Measurements from ENCODE around the gene ADAMTSL1. TPM values are rescaled to one million over a fixed set of nuclear protein-coding genes. Genes with fewer than 3 reads are reported as not detected.

ADAMTSL1 gene
- total RNA-seq, 6 experiments from 2014 or later = 37.3 to 98.1 (median 90.8) TPM

DNA sequence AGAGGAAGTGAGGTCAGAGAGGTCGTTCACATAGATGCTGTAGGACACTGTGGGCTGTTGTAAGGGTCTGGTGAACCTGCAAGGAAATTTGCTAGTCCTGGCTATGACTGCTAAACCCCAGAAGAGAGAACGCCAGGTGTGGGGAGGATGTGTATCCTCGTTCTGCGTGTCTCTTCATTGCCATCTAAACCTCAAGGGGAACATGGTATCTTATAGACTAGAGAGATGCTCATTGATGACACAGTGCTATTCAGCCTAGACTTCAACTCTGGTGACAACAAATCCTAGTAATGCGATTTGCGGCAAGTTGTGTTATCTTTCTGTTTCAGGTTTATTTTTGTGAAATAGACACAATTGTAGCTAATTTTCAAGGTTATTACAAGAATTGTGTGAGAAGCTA is 140.2 kb downstream of the ADAMTSL1 start:
- H3K27ac Mint-ChIP-seq = no peak overlapping the region
- DNase-seq = no peak
- no peaks in the 10 kb centered on the region for H3K9me3 Mint-ChIP-seq
- TF ChIP-seq CTCF (IDR thresholded peaks at IDR 0.05) = no peak
- no peak overlapping the region for H3K4me3 Mint-ChIP-seq
- H3K27me3 Mint-ChIP-seq (ENCODE audit: insufficient read depth) = no peaks in the 10 kb centered on the region; the same call in none of the 2 replicates
- peaks cover 6% of the 10 kb centered on the region for H3K4me1 Mint-ChIP-seq (ENCODE audit: low read depth)
- peaks cover 20% of the 10 kb centered on the region for H3K36me3 Mint-ChIP-seq (ENCODE audit: low read depth)

- H3K9me3 Mint-ChIP-seq = no peaks in the 10 kb centered on the region
- H3K27ac Mint-ChIP-seq = no peak overlapping the region
- H3K4me1 Mint-ChIP-seq (ENCODE audit: low read depth) = peaks cover 6% of the 10 kb centered on the region
- H3K4me3 Mint-ChIP-seq = no peak overlapping the region
- H3K36me3 Mint-ChIP-seq (ENCODE audit: low read depth) = peaks cover 20% of the 10 kb centered on the region
- no peak for DNase-seq
- no peak for TF ChIP-seq CTCF (IDR thresholded peaks at IDR 0.05)
- H3K27me3 Mint-ChIP-seq (ENCODE audit: insufficient read depth) = no peaks in the 10 kb centered on the region; the same call in none of the 2 replicates
These were observed 140.7 kb downstream of the ADAMTSL1 start for GRCh38 chr9:18614651-18615050.

DNA sequence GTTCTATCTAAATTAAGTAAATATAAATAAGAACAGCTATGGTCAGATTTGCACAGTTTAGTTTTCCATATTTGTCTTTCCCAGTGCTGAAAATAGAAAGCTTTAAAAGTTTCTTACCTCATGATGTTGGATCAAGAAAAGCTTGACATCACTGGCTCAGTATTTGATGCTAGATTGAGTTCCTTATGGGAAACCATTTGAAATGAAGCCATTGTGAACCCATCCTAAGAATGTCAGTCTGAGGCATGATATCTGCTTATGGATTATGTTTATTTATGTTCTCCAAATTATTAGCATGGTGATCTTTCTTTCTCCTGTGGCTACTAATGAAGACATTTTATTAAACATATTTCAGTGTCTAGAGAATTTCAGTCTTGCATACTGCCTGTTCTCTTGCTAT is 143.0 kb downstream of the ADAMTSL1 start:
- DNase-seq = no peak
- Mint-ChIP-seq H3K27me3 (ENCODE audit: insufficient read depth) (peaks cover 2% of the 10 kb centered on the region), H3K27ac (no peak overlapping the region), H3K9me3 (no peaks in the 10 kb centered on the region), H3K36me3 (ENCODE audit: low read depth) (peaks cover 21% of the 10 kb centered on the region), H3K4me1 (ENCODE audit: low read depth) (peaks cover 12% of the 10 kb centered on the region), H3K4me3 (no peak overlapping the region)
- TF ChIP-seq CTCF (IDR thresholded peaks at IDR 0.05) = no peak

- DNase-seq = no peak
- Mint-ChIP-seq H3K9me3 (no peaks in the 10 kb centered on the region), H3K4me3 (no peak overlapping the region), H3K27me3 (ENCODE audit: insufficient read depth) (peaks cover 2% of the 10 kb centered on the region), H3K27ac (no peak overlapping the region), H3K4me1 (ENCODE audit: low read depth) (peaks cover 18% of the 10 kb centered on the region), H3K36me3 (ENCODE audit: low read depth) (peaks cover 21% of the 10 kb centered on the region)
- no peak for TF ChIP-seq CTCF (IDR thresholded peaks at IDR 0.05)
These were observed 143.8 kb downstream of the ADAMTSL1 start for GRCh38 chr9:18617759-18618158.

DNA sequence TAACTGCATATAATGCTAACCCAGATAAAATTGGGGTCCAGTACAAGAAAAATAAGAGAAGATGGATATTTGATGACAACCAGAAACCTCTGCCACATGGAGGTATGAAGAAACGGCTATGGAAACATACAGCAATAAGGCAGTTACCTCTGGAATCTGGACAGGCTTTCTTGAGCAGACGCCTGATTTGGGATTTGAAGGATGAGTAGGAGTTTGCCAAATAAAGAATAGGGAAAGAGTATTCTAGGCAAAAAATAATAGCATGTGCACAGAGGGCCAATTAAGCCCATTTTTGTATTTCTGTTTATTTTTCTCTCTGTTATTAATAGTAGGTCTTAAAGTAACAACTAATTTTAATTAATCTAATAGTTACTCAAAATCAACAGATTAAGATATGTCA is 144.9 kb downstream of the ADAMTSL1 start:
- Mint-ChIP-seq H3K27me3 (ENCODE audit: insufficient read depth) (peaks cover 2% of the 10 kb centered on the region), H3K4me1 (ENCODE audit: low read depth) (peaks cover 29% of the 10 kb centered on the region), H3K36me3 (ENCODE audit: low read depth) (peaks cover 18% of the 10 kb centered on the region; the same call in 1 of the 2 replicates), H3K27ac (no peak overlapping the region), H3K4me3 (no peak overlapping the region), H3K9me3 (no peaks in the 10 kb centered on the region)
- DNase-seq = no peak
- TF ChIP-seq CTCF (IDR thresholded peaks at IDR 0.05) = no peak
